Measurements from ENCODE around the gene PPP1R12B.

Gene PPP1R12B

DNA sequence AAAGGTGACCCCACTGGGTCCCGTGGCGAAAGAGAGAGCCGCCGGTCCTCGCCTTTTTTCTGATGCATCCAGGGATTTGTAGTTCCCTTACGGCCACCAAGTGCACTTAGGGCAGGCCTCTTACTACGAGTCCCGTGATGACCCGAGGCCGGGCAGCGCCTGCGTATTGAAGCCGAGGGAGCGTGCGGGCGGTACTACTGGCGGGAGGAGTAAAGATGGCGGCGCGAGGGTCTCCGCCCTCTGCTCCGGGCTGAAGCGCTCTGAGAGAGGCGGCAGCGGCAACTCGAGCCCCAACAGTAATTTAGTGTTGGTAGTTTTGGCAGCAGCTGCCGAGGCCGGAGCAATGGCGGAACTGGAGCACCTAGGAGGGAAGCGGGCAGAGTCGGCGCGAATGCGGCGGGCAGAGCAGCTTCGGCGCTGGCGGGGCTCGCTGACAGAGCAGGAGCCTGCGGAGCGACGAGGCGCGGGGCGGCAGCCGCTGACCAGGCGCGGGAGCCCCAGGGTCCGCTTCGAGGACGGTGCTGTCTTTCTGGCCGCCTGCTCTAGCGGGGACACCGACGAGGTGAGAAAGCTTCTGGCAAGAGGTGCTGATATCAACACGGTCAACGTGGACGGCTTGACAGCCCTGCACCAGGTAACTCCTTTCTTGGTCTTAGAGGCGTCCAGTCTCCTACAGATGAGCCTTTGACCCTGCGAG lies at the start of gene PPP1R12B:
PPP1R12B (plus strand) TSS at position 191 of the 697 bp plus-strand sequence; CDS start at position 344, 153 bp downstream.
- in situ Hi-C loops (cut with MboI; ENCODE audit: low sequenced_read_pairs), result no loop called here

DNA sequence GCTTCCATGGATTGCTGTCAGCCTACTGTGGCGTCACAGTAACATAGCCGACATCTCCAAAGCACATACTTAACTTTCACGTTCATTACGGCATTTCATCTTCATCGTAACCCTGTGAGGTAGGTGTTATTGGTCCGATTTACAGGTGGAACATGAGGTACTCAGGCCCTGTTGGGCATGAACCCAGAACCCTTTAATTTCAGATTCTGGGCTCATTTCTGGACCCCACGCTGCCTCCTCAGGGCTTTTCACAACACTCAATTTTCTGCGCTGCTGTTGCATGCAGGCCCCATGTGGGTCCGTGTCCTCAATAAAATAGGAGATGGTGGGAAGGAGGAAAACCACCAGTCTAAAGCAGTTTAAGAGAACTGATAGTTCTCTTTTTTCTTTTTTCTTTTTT lies 46.3 kb upstream of the PPP1R12B start:
- in situ Hi-C loops (cut with MboI; ENCODE audit: low sequenced_read_pairs), result no loop called here

DNA sequence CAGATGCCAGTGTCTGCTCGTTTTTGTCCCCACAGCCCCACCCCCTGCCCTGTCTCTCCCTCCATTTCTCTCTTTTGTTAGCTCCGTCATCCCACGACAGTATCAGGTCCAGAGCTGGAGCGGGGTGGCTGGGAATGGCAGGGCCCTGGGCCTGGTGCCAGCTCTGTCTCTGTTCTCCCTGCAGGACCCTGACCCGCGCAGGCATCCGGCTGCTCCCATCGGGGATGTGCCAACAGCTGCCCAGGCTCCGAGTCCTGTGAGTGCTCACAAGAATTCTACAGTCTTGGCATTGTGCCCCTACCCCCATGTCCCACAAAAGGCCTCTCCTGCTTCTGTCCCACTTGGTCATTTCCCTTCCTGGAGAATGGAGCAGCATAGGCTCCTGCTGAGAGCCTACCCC lies 44.1 kb upstream of the PPP1R12B start:
- in situ Hi-C loops (cut with MboI; ENCODE audit: low sequenced_read_pairs), result no loop called here

GRCh38 chr1:202305168-202305567 lies 43.3 kb upstream of the PPP1R12B start:
- in situ Hi-C loops (cut with MboI; ENCODE audit: low sequenced_read_pairs), result no loop called here

- in situ Hi-C loops (cut with MboI; ENCODE audit: low sequenced_read_pairs), result no loop called here
These were observed 41.8 kb upstream of the PPP1R12B start for GRCh38 chr1:202306535-202307345.

DNA sequence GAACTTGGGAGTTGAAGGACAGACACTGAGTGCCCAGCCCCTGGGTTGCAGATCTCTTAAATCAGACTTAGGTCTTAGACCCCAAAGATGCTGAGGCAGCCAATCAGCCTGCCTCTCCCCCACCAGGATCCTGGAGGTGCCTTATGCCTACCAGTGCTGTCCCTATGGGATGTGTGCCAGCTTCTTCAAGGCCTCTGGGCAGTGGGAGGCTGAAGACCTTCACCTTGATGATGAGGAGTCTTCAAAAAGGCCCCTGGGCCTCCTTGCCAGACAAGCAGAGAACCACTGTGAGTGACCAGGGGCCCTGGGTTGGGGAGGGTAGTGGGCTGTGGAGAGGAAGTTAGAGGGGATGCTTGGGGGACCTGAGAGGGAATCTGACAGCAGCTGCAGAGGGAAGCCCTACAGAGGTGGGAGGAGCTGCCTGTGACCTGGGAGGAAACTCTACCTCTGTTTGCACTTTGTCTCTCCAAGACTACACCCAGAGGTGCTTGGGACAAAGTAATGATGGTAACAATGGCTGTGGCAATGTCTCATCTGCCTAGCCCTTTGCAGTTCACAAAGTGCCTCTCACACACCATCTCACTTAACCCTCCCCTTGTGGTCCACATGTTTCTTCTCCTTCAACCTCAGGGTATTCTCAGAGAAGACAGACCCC lies 38.3 kb upstream of the PPP1R12B start:
- in situ Hi-C loops (cut with MboI; ENCODE audit: low sequenced_read_pairs), result loop anchor here (10.0 kb wide), 1 partner anchor 115 kb away; the partner anchor contains the start of gene LGR6

DNA sequence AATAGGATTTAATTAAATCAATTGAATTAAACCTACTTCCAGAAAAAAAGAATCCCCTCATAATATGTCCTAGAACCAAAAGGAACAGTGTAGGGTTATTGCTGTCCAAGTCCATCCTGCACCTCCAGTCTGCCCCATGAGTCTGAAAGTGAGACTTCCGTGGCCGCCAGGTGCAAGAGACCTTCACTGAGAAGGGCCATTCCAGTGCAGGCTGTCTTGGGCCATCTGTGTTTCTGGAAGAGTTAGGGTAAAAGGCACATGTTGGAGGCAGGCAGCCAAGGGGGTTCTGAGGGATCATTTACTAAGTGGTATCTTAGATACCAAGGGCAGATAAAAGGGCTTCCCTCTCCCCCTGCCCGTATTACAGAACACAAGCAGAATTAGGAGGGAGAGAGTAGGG lies 37.8 kb upstream of the PPP1R12B start:
- in situ Hi-C loops (cut with MboI; ENCODE audit: low sequenced_read_pairs), result loop anchor here (10.0 kb wide), 1 partner anchor 116 kb away; the partner anchor contains the start of gene LGR6

GRCh38 chr1:202311875-202312635 lies 36.4 kb upstream of the PPP1R12B start:
- in situ Hi-C loops (cut with MboI; ENCODE audit: low sequenced_read_pairs), result loop anchor here (10.0 kb wide), 1 partner anchor 117 kb away; the partner anchor contains the start of gene LGR6

- in situ Hi-C loops (cut with MboI; ENCODE audit: low sequenced_read_pairs), result loop anchor here (10.0 kb wide), 1 partner anchor 121 kb away; the partner anchor contains the start of gene LGR6
These were observed 32.8 kb upstream of the PPP1R12B start for GRCh38 chr1:202315576-202316168.

DNA sequence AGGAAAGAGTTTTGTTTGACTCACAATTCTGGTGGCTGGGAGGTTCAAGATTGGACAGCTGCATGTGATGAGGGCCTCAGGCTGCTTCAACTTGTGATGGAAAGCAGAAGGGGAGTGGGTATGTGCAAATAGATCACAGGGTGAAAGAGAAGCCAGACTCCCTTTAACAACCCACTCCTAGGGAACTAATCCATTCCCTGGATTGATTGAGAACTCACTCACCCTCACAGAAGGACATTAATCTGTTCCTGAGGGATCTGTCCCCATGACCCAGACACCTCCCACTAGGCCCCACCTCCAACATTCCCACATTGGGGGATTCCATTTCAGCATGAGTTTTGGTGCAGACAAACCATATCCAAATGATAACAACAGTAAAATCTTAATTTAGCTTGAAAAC lies 32.3 kb upstream of the PPP1R12B start:
- in situ Hi-C loops (cut with MboI; ENCODE audit: low sequenced_read_pairs), result loop anchor here (10.0 kb wide), 1 partner anchor 121 kb away; the partner anchor contains the start of gene LGR6

- in situ Hi-C loops (cut with MboI; ENCODE audit: low sequenced_read_pairs), result loop anchor here (10.0 kb wide), 1 partner anchor 123 kb away; the partner anchor contains the start of gene LGR6
These were observed 30.3 kb upstream of the PPP1R12B start for GRCh38 chr1:202317941-202318925.

- in situ Hi-C loops (cut with MboI; ENCODE audit: low sequenced_read_pairs), result loop anchor here (10.0 kb wide), 1 partner anchor 125 kb away; the partner anchor contains the start of gene LGR6
These were observed 29.0 kb upstream of the PPP1R12B start for GRCh38 chr1:202319381-202320080.

DNA sequence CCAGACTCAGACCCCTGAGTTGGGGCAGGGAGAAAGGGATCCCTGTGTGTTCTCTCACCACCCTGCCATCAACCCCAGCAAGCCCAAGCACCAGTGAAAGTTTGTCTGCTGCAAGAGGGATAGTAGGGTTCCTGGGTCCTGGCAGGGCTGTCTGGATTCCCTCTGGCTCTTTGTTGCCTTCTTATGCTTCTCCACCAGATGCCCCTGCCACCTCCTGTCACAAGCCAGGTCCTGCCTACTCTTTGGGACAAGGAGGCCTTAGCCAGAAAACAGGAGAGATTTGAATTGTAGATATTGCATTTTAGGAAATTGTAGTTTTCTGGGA lies 28.5 kb upstream of the PPP1R12B start:
- in situ Hi-C loops (cut with MboI; ENCODE audit: low sequenced_read_pairs), result no loop called here

GRCh38 chr1:202323731-202324130 lies 24.8 kb upstream of the PPP1R12B start:
- in situ Hi-C loops (cut with MboI; ENCODE audit: low sequenced_read_pairs), result no loop called here

DNA sequence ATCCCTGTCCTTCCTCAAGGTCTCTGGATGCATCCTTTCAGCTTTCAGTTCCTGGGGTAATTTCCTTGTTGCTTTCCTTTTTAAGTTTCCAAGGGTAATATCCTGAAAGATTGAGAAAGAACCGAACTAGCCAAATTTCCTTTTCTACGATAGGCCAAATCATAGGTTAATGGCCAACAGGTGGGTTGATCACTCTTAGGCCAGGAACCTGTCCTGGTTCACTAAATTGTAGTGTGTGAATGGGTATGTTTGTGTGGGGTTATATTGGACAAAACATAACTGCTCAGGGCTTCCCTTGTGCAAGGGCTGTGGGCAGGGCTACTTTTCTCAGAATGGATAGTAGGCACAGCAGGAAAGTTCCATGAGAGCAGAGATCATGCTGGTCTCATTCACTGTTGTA lies 23.9 kb upstream of the PPP1R12B start:
- in situ Hi-C loops (cut with MboI; ENCODE audit: low sequenced_read_pairs), result no loop called here

- in situ Hi-C loops (cut with MboI; ENCODE audit: low sequenced_read_pairs), result no loop called here
These were observed 18.6 kb upstream of the PPP1R12B start for GRCh38 chr1:202329891-202330290.

GRCh38 chr1:202333861-202334260 lies 14.6 kb upstream of the PPP1R12B start:
- in situ Hi-C loops (cut with MboI; ENCODE audit: low sequenced_read_pairs), result no loop called here

DNA sequence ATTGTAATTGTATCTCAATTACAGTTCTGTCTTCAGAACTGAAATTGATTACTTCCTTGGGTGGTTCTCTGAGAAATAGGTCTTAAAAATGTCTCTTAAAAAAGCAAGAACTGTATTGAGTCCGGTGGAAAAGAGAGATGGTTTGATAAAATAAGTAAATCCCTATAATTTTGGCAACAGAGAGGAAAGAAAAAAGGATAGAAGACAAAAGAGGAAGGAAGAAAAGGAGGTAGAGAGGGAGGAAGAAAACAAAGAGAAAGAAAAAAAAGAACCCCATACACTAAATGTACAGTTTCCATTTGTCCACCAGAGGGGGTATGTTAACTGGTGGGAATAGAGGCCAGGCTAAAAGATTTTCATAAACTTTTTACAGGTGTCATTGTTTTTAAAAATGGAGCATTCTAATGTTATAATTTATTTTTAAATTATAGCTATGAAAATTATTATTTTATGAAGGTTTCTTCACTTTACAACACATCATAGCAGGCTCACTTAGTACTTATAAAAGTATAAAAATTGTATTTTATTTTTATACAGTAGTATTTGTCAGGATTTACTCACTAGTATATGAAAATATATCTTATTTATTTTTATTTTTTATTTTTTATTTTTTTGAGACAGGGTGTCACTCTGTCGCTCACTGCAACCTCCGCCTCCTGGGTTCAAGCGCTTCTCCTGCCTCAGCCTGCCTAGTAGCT lies 4.7 kb upstream of the PPP1R12B start:
- in situ Hi-C loops (cut with MboI; ENCODE audit: low sequenced_read_pairs), result no loop called here

All from HL-60/S4 (cell line).